ENCODE results near the gene IL17RA.

Gene IL17RA

GRCh38 chr22:17152340-17152739 lies 67.5 kb downstream of the IL17RA start:
- DNase-seq (ENCODE audit: low spot score), result no peak

GRCh38 chr22:17152971-17153370 lies 68.2 kb downstream of the IL17RA start:
- DNase-seq (ENCODE audit: low spot score), result no peak

GRCh38 chr22:17155941-17156340 lies 71.1 kb downstream of the IL17RA start:
- no peak for DNase-seq (ENCODE audit: low spot score)

- DNase-seq (ENCODE audit: low spot score), result no peak
Measured at GRCh38 chr22:17157714-17158113, 72.9 kb downstream of the IL17RA start.

GRCh38 chr22:17158176-17158567 lies 73.4 kb downstream of the IL17RA start:
- no peak for DNase-seq (ENCODE audit: low spot score)

- DNase-seq (ENCODE audit: low spot score), result peak; percentile 88
Measured at GRCh38 chr22:17158568-17159503, 74.0 kb downstream of the IL17RA start, which contains the start of gene HDHD5. Gene HDHD5 (minus strand): TSS chr22:17159277. CDS start chr22:17159251, 26 bp downstream.

- peak; percentile 64 for DNase-seq (ENCODE audit: low spot score)
Measured at GRCh38 chr22:17159504-17159951, 74.7 kb downstream of the IL17RA start.

- DNase-seq (ENCODE audit: low spot score), result no peak
Measured at GRCh38 chr22:17161991-17162390, 77.2 kb downstream of the IL17RA start.

- no peak for DNase-seq (ENCODE audit: low spot score)
Measured at GRCh38 chr22:17162731-17163130, 77.9 kb downstream of the IL17RA start.

GRCh38 chr22:17164392-17165024 lies 79.7 kb downstream of the IL17RA start:
- DNase-seq (ENCODE audit: low spot score), result no peak
